Measurements from ENCODE around the gene TBC1D22B. TPM values are rescaled to one million over a fixed set of nuclear protein-coding genes. Genes with fewer than 3 reads are reported as not detected.
"Not testable (repeated sequence)": the region's sequence is repeated elsewhere in the genome, so short reads cannot be mapped to it uniquely, and the experiment has no call there.

The TBC1D22B gene
- total RNA-seq, 1 donor from 2014 or later = 10.0 TPM

- peak; percentile 47 for ATAC-seq
These were observed 64.2 kb downstream of the TBC1D22B start for GRCh38 chr6:37321516-37322415.

GRCh38 chr6:37323580-37323979 lies 66.0 kb downstream of the TBC1D22B start:
- ATAC-seq = no peak

- ATAC-seq = peak; percentile 63
These were observed 66.8 kb downstream of the TBC1D22B start for GRCh38 chr6:37324131-37325033.

- not testable (repeated sequence) for ATAC-seq
These were observed 72.8 kb downstream of the TBC1D22B start for GRCh38 chr6:37330345-37330744.

- ATAC-seq = no peak
These were observed 73.5 kb downstream of the TBC1D22B start for GRCh38 chr6:37331047-37331446.

GRCh38 chr6:37332894-37333293 lies 75.3 kb downstream of the TBC1D22B start:
- no peak for ATAC-seq

GRCh38 chr6:37334047-37334446 lies 76.5 kb downstream of the TBC1D22B start:
- ATAC-seq = no peak

GRCh38 chr6:37338317-37338716 lies 80.7 kb downstream of the TBC1D22B start:
- ATAC-seq = not testable (repeated sequence)

GRCh38 chr6:37338745-37339255 lies 81.2 kb downstream of the TBC1D22B start:
- no peak for ATAC-seq

- no peak for ATAC-seq
These were observed 82.4 kb downstream of the TBC1D22B start for GRCh38 chr6:37339741-37340638.

- no peak for ATAC-seq
These were observed 83.0 kb downstream of the TBC1D22B start for GRCh38 chr6:37340639-37340943.

- no peak for ATAC-seq
These were observed 85.7 kb downstream of the TBC1D22B start for GRCh38 chr6:37343248-37343647.

GRCh38 chr6:37344308-37344707 lies 86.7 kb downstream of the TBC1D22B start:
- ATAC-seq = no peak

GRCh38 chr6:37345804-37346203 lies 88.2 kb downstream of the TBC1D22B start:
- ATAC-seq = not testable (repeated sequence)

- ATAC-seq = no peak
These were observed 89.6 kb downstream of the TBC1D22B start for GRCh38 chr6:37347177-37347576.

- peak; percentile 86 for ATAC-seq
These were observed 90.1 kb downstream of the TBC1D22B start for GRCh38 chr6:37347670-37348111.

- ATAC-seq = no peak
These were observed 93.5 kb downstream of the TBC1D22B start for GRCh38 chr6:37351027-37351426.

GRCh38 chr6:37352384-37352783 lies 94.8 kb downstream of the TBC1D22B start:
- no peak for ATAC-seq

GRCh38 chr6:37353761-37354525 lies 96.4 kb downstream of the TBC1D22B start, which contains the start of gene RNF8:
RNF8 (plus strand) TSS chr6:37353983; CDS start chr6:37354165, 182 bp downstream.
- peak; percentile 92 for ATAC-seq

- peak; percentile 72 for ATAC-seq
These were observed 97.2 kb downstream of the TBC1D22B start for GRCh38 chr6:37354526-37355384.

All from esophagus mucosa (tissue), 1 donor.